GM12878 (cell line): ENCODE measurements around the gene ABCG1. TPM values are rescaled to one million over a fixed set of nuclear protein-coding genes. Genes with fewer than 3 reads are reported as not detected.

ENCODE experiments used
- ATAC-seq: fragments of 200-7000 bp; cut with Tn5 transposase; 3 replicates; pipeline ENCODE4 v1.9.1; 2020; ENCODE audit warnings: mild to moderate bottlenecking, moderate library complexity
- BruUV-seq: library from RNA; stranded (reverse); fragments of 400-500 nt; replicated peaks from 2 replicates; lab custom pipeline; 2021; lab: Mats Ljungman, UMichigan
- CTCF ChIA-PET: fragments of 300-600 bp; sonication (Branson Sonifier 250); formaldehyde crosslinking; extraction: SDS; loops from one replicate; lab custom pipeline; 2021; ENCODE audit warnings: inconsistent platforms; lab: Yijun Ruan, JAX
- POLR2A ChIA-PET: fragments of 350-600 bp; formaldehyde crosslinking; extraction: SDS; loops from one replicate; lab custom pipeline; 2021; ENCODE audit warnings: inconsistent platforms; lab: Charles Lee
- RAD21 ChIA-PET: fragments of 300-600 bp; sonication (Branson Sonifier 250); formaldehyde crosslinking; loops from one replicate; lab custom pipeline; 2023; ENCODE audit warnings: antibody characterized with exemption; ENCODE audit not compliant: unreplicated experiment; lab: Charles Lee
- SMC1A ChIA-PET: fragments of 300-600 bp; sonication (Branson Sonifier 250); formaldehyde crosslinking; loops from one replicate; lab custom pipeline; 2023; ENCODE audit not compliant: unreplicated experiment, uncharacterized antibody; lab: Charles Lee
- DNase-seq: peaks from one replicate; pipeline ENCODE4 v3.0.0-alpha.2; 2011; ENCODE audit warnings: low read depth, low spot score
- FAIRE-seq: peaks from 3 replicates; lab custom pipeline; 2011; peaks lifted over from hg19 to GRCh38; lab: Jason Lieb, UNC
- H2AFZ ChIP-seq: 2 replicates; pipeline ENCODE4 v1.6.0; 2011; ENCODE audit warnings: low read depth, low read length, control low read depth; ENCODE audit not compliant: control insufficient read depth
- H3K27ac ChIP-seq: 2 replicates; pipeline ENCODE4 v1.5.1; 2011; ENCODE audit warnings: control low read depth; ENCODE audit not compliant: control insufficient read depth, insufficient read depth
- H3K27me3 ChIP-seq, 2 experiments: replicated peaks in 1 of 2; 2 replicates each; pipeline versions ENCODE4 v1.6.0 to v1.6.1; 2011; ENCODE audit warnings: low read length in 1 of 2; ENCODE audit not compliant: control insufficient read depth in 2 of 2, insufficient read depth in 2 of 2
- H3K36me3 ChIP-seq, 2 experiments: 2 replicates each; pipeline ENCODE4 v1.5.1; 2011; ENCODE audit warnings: low read length in 1 of 2; ENCODE audit not compliant: control insufficient read depth in 2 of 2, insufficient read depth in 2 of 2
- H3K4me1 ChIP-seq: 2 replicates; pipeline ENCODE4 v1.6.1; 2011; ENCODE audit warnings: mild to moderate bottlenecking, low read length, moderate library complexity, mixed read lengths; ENCODE audit not compliant: control insufficient read depth, insufficient read depth
- H3K4me2 ChIP-seq: 2 replicates; pipeline ENCODE4 v1.6.0; 2011; ENCODE audit warnings: control low read depth; ENCODE audit not compliant: control insufficient read depth, insufficient read depth
- H3K4me3 ChIP-seq: fragments of 200-600 bp; sonication (generic); 2 replicates; pipeline ENCODE4 v1.5.1; 2016
- H3K79me2 ChIP-seq: 2 replicates; pipeline ENCODE4 v1.6.0; 2011; ENCODE audit warnings: low read length; ENCODE audit not compliant: control insufficient read depth, insufficient read depth
- H3K9ac ChIP-seq: 2 replicates; pipeline ENCODE4 v1.8.0; 2011; ENCODE audit warnings: low read length, control low read depth, mixed read lengths; ENCODE audit not compliant: control insufficient read depth, insufficient read depth
- H3K9me3 ChIP-seq: replicated peaks from 3 replicates; pipeline ENCODE4 v1.5.1; 2011; ENCODE audit warnings: mild to moderate bottlenecking, low read length; ENCODE audit not compliant: control insufficient read depth, insufficient read depth
- H4K20me1 ChIP-seq: 2 replicates; pipeline ENCODE4 v1.6.0; 2011; ENCODE audit not compliant: control insufficient read depth, insufficient read depth
- BCL11A ChIP-seq: IDR thresholded peaks from 2 replicates; pipeline ENCODE4 v1.6.1; 2011; ENCODE audit warnings: low read depth, low read length
- CBFB ChIP-seq: IDR thresholded peaks from 2 replicates; pipeline ENCODE4 v1.6.1; 2016; ENCODE audit warnings: antibody characterized with exemption, low read depth
- DPF2 ChIP-seq: fragments of 450-650 bp; IDR thresholded peaks from 2 replicates; pipeline ENCODE4 v1.6.1; 2017; ENCODE audit warnings: mild to moderate bottlenecking
- HDAC6 ChIP-seq: fragments of 200-600 bp; sonication (generic); IDR thresholded peaks from one replicate; pipeline ENCODE4 v1.8.0; 2017; ENCODE audit warnings: antibody characterized with exemption; ENCODE audit not compliant: unreplicated experiment
- TBL1XR1 ChIP-seq: IDR thresholded peaks from 2 replicates; pipeline ENCODE4 v1.6.1; 2012; ENCODE audit warnings: low read depth, low read length, improper control_type of control experiment
- WGBS: methylation state at CpG from one replicate; pipeline ENCODE4 v1.1.6; 2016; ENCODE audit warnings: low lambda C conversion rate; ENCODE audit not compliant: insufficient replicate concordance, insufficient coverage; ENCODE audit errors: missing lambda C conversion rate; 5-methylcytosine and 5-hydroxymethylcytosine counted together
- in situ Hi-C: fragments of 300-500 bp; cut with MboI; formaldehyde crosslinking; loops from 9 replicates; pipeline ENCODE4 v1.14.3; 2018; ENCODE audit warnings: mixed read lengths
- intact Hi-C: fragments of 100-400 bp; cut with micrococcal nuclease; formaldehyde crosslinking; loops from one replicate; pipeline ENCODE4 v1.14.2; 2022; ENCODE audit not compliant: unreplicated experiment
- polyA plus RNA-seq, 11 experiments: library from polyadenylated mRNA; depleted of rRNA in 4 of 11; unstranded in 6 of 11; stranded (reverse) in 5 of 11; fragments of >200 nt; fragmentation: Nextera tagmentation in 4 of 11; fragmentation: Illumina TruSeq in 1 of 11; extraction: Ambion mirVana in 4 of 11; extraction: Trizol in 1 of 11; gene quantifications; 1 replicate in 1 of 11; 2 replicates in 10 of 11; pipeline versions ENCODE4 v1.2.1 to v1.2.3, GENCODE V29; 2011 to 2016; ENCODE audit warnings: inconsistent platforms in 2 of 11, missing spikeins in 2 of 11, low read depth in 1 of 11
- total RNA-seq, 4 experiments: library from RNA; depleted of rRNA in 3 of 4; stranded (reverse); fragments of >200 nt in 3 of 4; fragmentation: Illumina TruSeq in 1 of 4; extraction: Trizol in 1 of 4; gene quantifications; 2 replicates each; pipeline versions ENCODE4 v1.2.1 to v1.2.3, GENCODE V29; 2013 to 2021
- TF ChIP-seq, protein P1 (sequence below): IDR thresholded peaks from 2 replicates; pipeline ENCODE4 v1.6.1; 2011; ENCODE audit warnings: borderline replicate concordance, low read depth, mild to moderate bottlenecking, moderate library complexity, low read length; ENCODE audit not compliant: insufficient read depth, poor library complexity, severe bottlenecking
- TF ChIP-seq, protein P2 (sequence below): fragments of 450-650 bp; IDR thresholded peaks from 2 replicates; pipeline ENCODE4 v1.6.1; 2014; ENCODE audit warnings: mild to moderate bottlenecking

The ABCG1 gene
- total and polyA plus RNA-seq, 10 of the 15 experiments (the other 5 are each of a cell fraction or from before 2014, with no cell fraction given) = 0.59 to 19.3 (median 5.7) TPM

DNA sequence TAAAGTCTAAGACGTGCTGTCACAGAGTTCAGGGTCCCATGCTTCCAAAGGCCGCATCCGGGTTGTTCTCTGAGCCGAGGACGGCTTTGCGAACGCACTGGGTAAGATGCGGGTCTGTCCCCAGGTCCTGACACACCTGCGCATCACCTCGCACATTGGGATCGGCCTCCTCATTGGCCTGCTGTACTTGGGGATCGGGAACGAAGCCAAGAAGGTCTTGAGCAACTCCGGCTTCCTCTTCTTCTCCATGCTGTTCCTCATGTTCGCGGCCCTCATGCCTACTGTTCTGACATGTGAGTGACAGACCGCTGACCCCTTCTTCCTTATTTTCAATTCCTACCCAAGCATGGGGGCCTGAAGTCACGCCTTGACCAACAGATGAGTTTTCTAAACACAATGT lies 71.0 kb downstream of the ABCG1 start (continued):
- TF ChIP-seq, protein P1, sequence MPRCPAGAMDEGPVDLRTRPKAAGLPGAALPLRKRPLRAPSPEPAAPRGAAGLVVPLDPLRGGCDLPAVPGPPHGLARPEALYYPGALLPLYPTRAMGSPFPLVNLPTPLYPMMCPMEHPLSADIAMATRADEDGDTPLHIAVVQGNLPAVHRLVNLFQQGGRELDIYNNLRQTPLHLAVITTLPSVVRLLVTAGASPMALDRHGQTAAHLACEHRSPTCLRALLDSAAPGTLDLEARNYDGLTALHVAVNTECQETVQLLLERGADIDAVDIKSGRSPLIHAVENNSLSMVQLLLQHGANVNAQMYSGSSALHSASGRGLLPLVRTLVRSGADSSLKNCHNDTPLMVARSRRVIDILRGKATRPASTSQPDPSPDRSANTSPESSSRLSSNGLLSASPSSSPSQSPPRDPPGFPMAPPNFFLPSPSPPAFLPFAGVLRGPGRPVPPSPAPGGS = peak; percentile 51
- TF ChIP-seq HDAC6 = no peak

DNA sequence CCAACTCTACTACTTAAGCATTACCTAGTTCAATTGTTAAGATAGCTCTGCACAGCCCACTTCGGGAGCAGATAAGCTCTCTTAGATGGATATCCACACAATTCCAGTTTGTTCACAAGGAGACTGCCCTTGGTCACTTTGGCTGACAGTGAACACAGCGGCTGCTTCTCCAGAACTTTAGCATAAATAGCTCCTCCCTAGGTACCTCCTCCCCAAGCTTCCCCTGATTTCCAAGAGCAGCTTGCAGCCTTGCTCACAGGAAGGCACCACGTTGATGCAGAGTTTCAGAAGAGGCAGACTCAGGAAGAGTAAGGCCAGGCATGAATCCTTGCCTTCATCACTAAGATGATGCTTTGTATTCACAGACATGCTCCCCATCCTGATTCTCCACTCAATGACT lies 71.6 kb downstream of the ABCG1 start:
- no peak for DNase-seq
- H2AFZ ChIP-seq = no peak overlapping the region
- FAIRE-seq = no peak
- no peaks in the 10 kb centered on the region for H3K79me2 ChIP-seq
- H3K27ac ChIP-seq = no peak overlapping the region
- H3K36me3 ChIP-seq = no peaks in the 10 kb centered on the region
- in situ Hi-C loops = no loop called here
- ChIA-PET SMC1A (interaction anchor here (1.2 to 1.3 kb wide), 2 partner anchors 32 to 145 kb away, joined by 3 to 5 read pairs; no protein-coding TSS in a partner anchor), RAD21 (interaction anchor here (0.5 to 0.7 kb wide), 2 partner anchors 33 to 52 kb away, joined by 3 read pairs; no protein-coding TSS in a partner anchor), POLR2A (no interaction called here), CTCF (interaction anchor here (0.9 to 1.4 kb wide), 4 partner anchors 11 to 32 kb away, joined by 3 read pairs; no protein-coding TSS in a partner anchor)
- TF ChIP-seq BCL11A = no peak
- TF ChIP-seq DPF2 = no peak
- TF ChIP-seq TBL1XR1 = no peak
- TF ChIP-seq, protein P2, sequence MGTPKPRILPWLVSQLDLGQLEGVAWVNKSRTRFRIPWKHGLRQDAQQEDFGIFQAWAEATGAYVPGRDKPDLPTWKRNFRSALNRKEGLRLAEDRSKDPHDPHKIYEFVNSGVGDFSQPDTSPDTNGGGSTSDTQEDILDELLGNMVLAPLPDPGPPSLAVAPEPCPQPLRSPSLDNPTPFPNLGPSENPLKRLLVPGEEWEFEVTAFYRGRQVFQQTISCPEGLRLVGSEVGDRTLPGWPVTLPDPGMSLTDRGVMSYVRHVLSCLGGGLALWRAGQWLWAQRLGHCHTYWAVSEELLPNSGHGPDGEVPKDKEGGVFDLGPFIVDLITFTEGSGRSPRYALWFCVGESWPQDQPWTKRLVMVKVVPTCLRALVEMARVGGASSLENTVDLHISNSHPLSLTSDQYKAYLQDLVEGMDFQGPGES = no peak
- no peak for TF ChIP-seq CBFB
- peaks cover 26% of the 10 kb centered on the region for H3K4me1 ChIP-seq
- BruUV-seq = no TSS peak
- H3K9me3 ChIP-seq = no peaks in the 10 kb centered on the region; the same call in 2 of the 3 replicates
- H3K9ac ChIP-seq = no peak overlapping the region
- H4K20me1 ChIP-seq = no peaks in the 10 kb centered on the region
- ATAC-seq = no peak
- intact Hi-C loops = no loop called here
- no peak overlapping the region for H3K4me3 ChIP-seq
- 15% methylated on average over 3 of the region's 3 CpGs for WGBS
- H3K4me2 ChIP-seq = no peak overlapping the region
- no peaks in the 10 kb centered on the region for H3K27me3 ChIP-seq
